NB4 (cell line): ENCODE measurements around the gene RASSF4.

Experiments used
- MYC ChIP-seq: IDR thresholded peaks from 2 replicates; pipeline ENCODE4 v1.6.1; 2011; ENCODE audit warnings: low read depth, low read length
- TF ChIP-seq, protein P1 (sequence below): IDR thresholded peaks from one replicate; pipeline ENCODE4 v1.5.1; 2012; ENCODE audit warnings: low read depth, low read length

GRCh38 chr10:44916429-44916828 lies 43.2 kb upstream of the RASSF4 start:
- TF ChIP-seq MYC, result no peak
- TF ChIP-seq, protein P1, sequence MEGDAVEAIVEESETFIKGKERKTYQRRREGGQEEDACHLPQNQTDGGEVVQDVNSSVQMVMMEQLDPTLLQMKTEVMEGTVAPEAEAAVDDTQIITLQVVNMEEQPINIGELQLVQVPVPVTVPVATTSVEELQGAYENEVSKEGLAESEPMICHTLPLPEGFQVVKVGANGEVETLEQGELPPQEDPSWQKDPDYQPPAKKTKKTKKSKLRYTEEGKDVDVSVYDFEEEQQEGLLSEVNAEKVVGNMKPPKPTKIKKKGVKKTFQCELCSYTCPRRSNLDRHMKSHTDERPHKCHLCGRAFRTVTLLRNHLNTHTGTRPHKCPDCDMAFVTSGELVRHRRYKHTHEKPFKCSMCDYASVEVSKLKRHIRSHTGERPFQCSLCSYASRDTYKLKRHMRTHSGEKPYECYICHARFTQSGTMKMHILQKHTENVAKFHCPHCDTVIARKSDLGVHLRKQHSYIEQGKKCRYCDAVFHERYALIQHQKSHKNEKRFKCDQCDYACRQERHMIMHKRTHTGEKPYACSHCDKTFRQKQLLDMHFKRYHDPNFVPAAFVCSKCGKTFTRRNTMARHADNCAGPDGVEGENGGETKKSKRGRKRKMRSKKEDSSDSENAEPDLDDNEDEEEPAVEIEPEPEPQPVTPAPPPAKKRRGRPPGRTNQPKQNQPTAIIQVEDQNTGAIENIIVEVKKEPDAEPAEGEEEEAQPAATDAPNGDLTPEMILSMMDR, result no peak
